ENCODE measurements around the gene ZMYM2.

- TF ChIP-seq CTCF (IDR thresholded peaks at IDR 0.05) (no peak), POLR2A (IDR thresholded peaks at IDR 0.05) (no peak)
Measured at GRCh38 chr13:19985219-19985556, 26.7 kb downstream of the ZMYM2 start.
